RWPE2 (cell line): Measurements from ENCODE around the gene OR2D3.

Experiments
- ATAC-seq: fragments of 200-7000 bp; cut with Tn5 transposase; 3 replicates; pipeline ENCODE4 v1.9.1; 2021; ENCODE audit warnings: low read depth
- DNase-seq: peaks from one replicate; pipeline ENCODE4 v3.0.0-alpha.2; 2020; ENCODE audit warnings: low spot score
- H3K27ac ChIP-seq: fragments of 450-650 bp; 2 replicates; pipeline ENCODE4 v1.5.1; 2017; ENCODE audit warnings: mild to moderate bottlenecking; ENCODE audit not compliant: poor library complexity, severe bottlenecking
- H3K27me3 ChIP-seq: fragments of 250-450 bp; sonication (Bioruptor Pico); 2 replicates; pipeline ENCODE4 v1.5.1; 2021; ENCODE audit warnings: mild to moderate bottlenecking, moderate library complexity; ENCODE audit not compliant: insufficient read depth, poor library complexity, severe bottlenecking
- H3K36me3 ChIP-seq: fragments of 250-450 bp; sonication (Bioruptor Pico); 2 replicates; pipeline ENCODE4 v1.5.1; 2020; ENCODE audit warnings: low read depth, mild to moderate bottlenecking, moderate library complexity
- H3K4me1 ChIP-seq: fragments of 250-450 bp; sonication (Bioruptor Pico); 2 replicates; pipeline ENCODE4 v1.5.1; 2021; ENCODE audit warnings: mild to moderate bottlenecking, moderate library complexity; ENCODE audit not compliant: insufficient read depth, poor library complexity, severe bottlenecking
- H3K4me3 ChIP-seq: fragments of 250-450 bp; sonication (Bioruptor Pico); 2 replicates; pipeline ENCODE4 v1.5.1; 2021; ENCODE audit warnings: mild to moderate bottlenecking, moderate library complexity; ENCODE audit not compliant: severe bottlenecking
- H3K9me3 ChIP-seq: fragments of 250-450 bp; sonication (Bioruptor Pico); 2 replicates; pipeline ENCODE4 v1.5.1; 2021; ENCODE audit warnings: mild to moderate bottlenecking, moderate library complexity; ENCODE audit not compliant: severe bottlenecking
- TF ChIP-seq, protein P1 (sequence below): fragments of 450-650 bp; IDR thresholded peaks from one replicate; pipeline ENCODE4 v1.5.1; 2017; ENCODE audit warnings: mild to moderate bottlenecking, moderate library complexity; ENCODE audit not compliant: poor library complexity, severe bottlenecking

Gene OR2D3, protein sequence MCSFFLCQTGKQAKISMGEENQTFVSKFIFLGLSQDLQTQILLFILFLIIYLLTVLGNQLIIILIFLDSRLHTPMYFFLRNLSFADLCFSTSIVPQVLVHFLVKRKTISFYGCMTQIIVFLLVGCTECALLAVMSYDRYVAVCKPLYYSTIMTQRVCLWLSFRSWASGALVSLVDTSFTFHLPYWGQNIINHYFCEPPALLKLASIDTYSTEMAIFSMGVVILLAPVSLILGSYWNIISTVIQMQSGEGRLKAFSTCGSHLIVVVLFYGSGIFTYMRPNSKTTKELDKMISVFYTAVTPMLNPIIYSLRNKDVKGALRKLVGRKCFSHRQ

DNA sequence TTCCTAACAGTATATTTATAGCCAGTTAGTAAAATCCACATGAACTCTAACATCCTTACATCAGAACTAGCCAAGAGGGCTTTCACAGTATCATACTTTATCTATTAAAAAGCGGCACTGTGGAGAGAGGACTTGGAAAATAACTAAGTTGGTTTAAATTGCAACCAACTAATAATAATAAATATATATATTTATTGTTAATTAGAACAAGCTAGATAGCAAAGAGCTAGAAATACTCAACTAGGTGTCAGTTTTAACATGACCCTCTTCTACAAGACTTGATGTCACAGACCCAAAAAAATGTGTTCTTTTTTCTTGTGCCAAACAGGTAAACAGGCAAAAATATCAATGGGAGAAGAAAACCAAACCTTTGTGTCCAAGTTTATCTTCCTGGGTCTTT, at the start of gene OR2D3:
TSS of gene OR2D3 (plus strand) at position 301 of the 400 bp plus-strand sequence. CDS start at position 301, 0 bp downstream.
- Histone ChIP-seq H3K27me3 (no peaks in the 10 kb centered on the region), H3K9me3 (no peaks in the 10 kb centered on the region), H3K36me3 (no peaks in the 10 kb centered on the region), H3K4me3 (no peak within 1 kb of the TSS), H3K4me1 (no peaks in the 10 kb centered on the region), H3K27ac (no peak within 1 kb of the TSS)
- TF ChIP-seq, protein P1, sequence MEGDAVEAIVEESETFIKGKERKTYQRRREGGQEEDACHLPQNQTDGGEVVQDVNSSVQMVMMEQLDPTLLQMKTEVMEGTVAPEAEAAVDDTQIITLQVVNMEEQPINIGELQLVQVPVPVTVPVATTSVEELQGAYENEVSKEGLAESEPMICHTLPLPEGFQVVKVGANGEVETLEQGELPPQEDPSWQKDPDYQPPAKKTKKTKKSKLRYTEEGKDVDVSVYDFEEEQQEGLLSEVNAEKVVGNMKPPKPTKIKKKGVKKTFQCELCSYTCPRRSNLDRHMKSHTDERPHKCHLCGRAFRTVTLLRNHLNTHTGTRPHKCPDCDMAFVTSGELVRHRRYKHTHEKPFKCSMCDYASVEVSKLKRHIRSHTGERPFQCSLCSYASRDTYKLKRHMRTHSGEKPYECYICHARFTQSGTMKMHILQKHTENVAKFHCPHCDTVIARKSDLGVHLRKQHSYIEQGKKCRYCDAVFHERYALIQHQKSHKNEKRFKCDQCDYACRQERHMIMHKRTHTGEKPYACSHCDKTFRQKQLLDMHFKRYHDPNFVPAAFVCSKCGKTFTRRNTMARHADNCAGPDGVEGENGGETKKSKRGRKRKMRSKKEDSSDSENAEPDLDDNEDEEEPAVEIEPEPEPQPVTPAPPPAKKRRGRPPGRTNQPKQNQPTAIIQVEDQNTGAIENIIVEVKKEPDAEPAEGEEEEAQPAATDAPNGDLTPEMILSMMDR = no peak
- ATAC-seq (no peak), DNase-seq (no peak)

DNA sequence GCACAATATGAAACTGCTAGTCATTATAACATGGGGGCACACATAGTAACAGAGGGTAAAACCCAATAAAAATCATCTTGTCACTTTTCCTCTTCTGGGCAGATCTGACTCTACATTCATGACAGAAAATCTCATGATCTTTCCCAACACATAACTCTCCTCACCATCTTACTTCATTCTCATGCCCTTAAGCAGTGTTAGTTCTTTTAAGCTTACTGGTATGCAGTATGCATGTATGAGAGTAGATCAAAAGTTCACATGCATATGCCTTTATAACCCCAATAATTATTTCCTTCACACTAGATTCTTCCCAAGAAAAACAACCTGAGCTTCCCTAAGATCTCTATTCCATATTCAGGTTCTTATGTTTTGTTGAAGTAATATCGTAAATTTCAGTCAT, 49.5 kb upstream of the OR2D3 start:
- H3K27me3 ChIP-seq = no peaks in the 10 kb centered on the region
- H3K27ac ChIP-seq = no peak overlapping the region
- ATAC-seq (no peak), DNase-seq (no peak)
- no peak overlapping the region for H3K4me3 ChIP-seq
- no peaks in the 10 kb centered on the region for H3K9me3 ChIP-seq
- no peaks in the 10 kb centered on the region for H3K36me3 ChIP-seq
- TF ChIP-seq, protein P1 = no peak
- no peaks in the 10 kb centered on the region for H3K4me1 ChIP-seq

DNA sequence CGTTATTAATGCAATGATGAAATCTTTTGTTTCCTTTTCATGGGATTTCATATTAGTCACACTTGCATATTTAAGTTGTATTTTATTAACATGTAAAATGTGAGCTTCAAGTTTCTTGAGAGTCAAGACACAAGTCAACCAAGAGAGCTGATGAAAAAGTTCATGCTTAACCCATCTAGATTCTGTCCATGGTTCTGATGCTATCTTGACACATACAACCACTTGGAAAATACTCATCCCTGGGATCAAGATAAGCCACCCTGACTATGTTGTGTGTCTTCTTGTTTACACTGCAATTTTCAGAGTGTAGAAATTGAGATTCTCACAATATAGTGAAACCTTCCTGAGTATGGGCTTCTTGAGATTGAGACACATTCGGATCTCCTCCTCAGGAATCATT, 45.0 kb upstream of the OR2D3 start:
- Histone ChIP-seq H3K9me3 (no peaks in the 10 kb centered on the region), H3K27ac (no peak overlapping the region), H3K36me3 (no peaks in the 10 kb centered on the region), H3K4me1 (no peaks in the 10 kb centered on the region), H3K4me3 (no peak overlapping the region), H3K27me3 (no peaks in the 10 kb centered on the region)
- ATAC-seq (no peak), DNase-seq (no peak)
- TF ChIP-seq, protein P1 = no peak

DNA sequence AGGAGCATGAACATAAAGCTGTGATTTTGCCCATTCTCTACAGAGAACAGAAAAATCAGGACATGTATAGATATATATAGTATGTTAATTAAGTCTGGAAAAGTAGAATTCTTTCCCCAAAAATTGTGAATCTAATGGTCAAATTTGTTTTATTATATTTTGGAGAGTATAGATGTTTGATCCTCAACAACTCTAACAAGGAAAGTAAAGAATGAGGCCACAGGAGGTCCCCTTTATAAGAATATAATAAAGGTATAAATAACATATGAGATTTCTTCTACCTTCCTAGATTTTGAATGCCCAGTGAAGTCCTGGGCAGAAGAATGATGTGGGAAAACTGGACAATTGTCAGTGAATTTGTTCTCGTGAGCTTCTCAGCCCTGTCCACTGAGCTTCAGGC, 44.5 kb upstream of the OR2D3 start, which contains the start of gene OR10A4:
TSS of gene OR10A4 (plus strand) at position 301 of the 400 bp plus-strand sequence. CDS start at position 324, 23 bp downstream.
- no peak for ATAC-seq

DNA sequence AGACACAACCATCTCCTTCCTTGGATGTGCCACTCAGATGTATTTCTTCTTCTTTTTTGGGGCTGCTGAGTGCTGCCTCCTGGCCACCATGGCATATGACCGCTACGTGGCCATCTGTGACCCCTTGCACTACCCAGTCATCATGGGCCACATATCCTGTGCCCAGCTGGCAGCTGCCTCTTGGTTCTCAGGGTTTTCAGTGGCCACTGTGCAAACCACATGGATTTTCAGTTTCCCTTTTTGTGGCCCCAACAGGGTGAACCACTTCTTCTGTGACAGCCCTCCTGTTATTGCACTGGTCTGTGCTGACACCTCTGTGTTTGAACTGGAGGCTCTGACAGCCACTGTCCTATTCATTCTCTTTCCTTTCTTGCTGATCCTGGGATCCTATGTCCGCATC, 43.9 kb upstream of the OR2D3 start:
- H3K27me3 ChIP-seq = no peaks in the 10 kb centered on the region
- H3K9me3 ChIP-seq = no peaks in the 10 kb centered on the region
- no peak overlapping the region for H3K27ac ChIP-seq
- H3K4me3 ChIP-seq = no peak overlapping the region
- H3K4me1 ChIP-seq = no peaks in the 10 kb centered on the region
- ATAC-seq = no peak
- no peak for DNase-seq
- TF ChIP-seq, protein P1 = no peak
- no peaks in the 10 kb centered on the region for H3K36me3 ChIP-seq

More for the DNA sequence above, 44.5 kb upstream of the OR2D3 start, which contains the start of gene OR10A4:
- H3K4me1 ChIP-seq = no peaks in the 10 kb centered on the region
- no peaks in the 10 kb centered on the region for H3K9me3 ChIP-seq
- H3K4me3 ChIP-seq = no peak within 1 kb of the TSS
- no peak within 1 kb of the TSS for H3K27ac ChIP-seq
- H3K27me3 ChIP-seq = no peaks in the 10 kb centered on the region
- no peak for DNase-seq
- TF ChIP-seq, protein P1 = no peak
- H3K36me3 ChIP-seq = no peaks in the 10 kb centered on the region
